C4-2B (cell line): Measurements from ENCODE around the gene KCNMB2.

Source experiments
- ZFX ChIP-seq: fragments of 450-650 bp; IDR thresholded peaks from 2 replicates; pipeline ENCODE4 v1.6.1; 2017
- TF ChIP-seq, protein P1 (sequence below): fragments of 450-650 bp; conservative IDR thresholded peaks from 2 replicates; pipeline ENCODE4 v1.5.1; 2017; ENCODE audit warnings: mild to moderate bottlenecking

DNA sequence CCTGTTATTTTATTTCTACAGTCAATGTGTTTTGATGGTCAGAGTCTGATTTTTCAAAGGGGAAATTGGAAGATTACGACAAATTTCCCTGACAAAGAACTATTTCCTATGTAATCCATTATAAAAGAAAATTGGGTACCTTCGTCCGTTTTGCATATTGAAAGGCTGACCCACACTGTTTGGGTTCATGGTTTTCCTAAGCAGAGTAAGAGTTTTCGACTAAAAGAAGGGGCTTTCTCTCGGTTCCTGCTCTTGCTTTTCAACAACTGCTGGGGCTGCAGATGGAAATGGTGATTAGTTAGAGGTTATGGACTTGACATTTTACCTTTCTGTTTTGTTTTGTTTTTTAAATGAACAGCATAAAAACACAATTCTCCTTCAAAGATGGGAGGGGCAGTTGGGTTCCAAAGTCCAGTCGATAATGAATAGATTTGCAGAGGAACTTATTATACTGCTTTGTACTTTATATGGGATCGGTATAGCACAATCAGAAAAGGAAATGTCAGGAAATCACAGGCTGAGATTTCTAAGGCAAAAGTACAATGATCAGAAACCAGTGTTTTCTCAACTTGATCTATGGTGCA lies 978 bp downstream of the KCNMB2 start:
- TF ChIP-seq, protein P1, sequence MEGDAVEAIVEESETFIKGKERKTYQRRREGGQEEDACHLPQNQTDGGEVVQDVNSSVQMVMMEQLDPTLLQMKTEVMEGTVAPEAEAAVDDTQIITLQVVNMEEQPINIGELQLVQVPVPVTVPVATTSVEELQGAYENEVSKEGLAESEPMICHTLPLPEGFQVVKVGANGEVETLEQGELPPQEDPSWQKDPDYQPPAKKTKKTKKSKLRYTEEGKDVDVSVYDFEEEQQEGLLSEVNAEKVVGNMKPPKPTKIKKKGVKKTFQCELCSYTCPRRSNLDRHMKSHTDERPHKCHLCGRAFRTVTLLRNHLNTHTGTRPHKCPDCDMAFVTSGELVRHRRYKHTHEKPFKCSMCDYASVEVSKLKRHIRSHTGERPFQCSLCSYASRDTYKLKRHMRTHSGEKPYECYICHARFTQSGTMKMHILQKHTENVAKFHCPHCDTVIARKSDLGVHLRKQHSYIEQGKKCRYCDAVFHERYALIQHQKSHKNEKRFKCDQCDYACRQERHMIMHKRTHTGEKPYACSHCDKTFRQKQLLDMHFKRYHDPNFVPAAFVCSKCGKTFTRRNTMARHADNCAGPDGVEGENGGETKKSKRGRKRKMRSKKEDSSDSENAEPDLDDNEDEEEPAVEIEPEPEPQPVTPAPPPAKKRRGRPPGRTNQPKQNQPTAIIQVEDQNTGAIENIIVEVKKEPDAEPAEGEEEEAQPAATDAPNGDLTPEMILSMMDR = no peak
- TF ChIP-seq ZFX = no peak
